Esophagus muscularis mucosa (tissue), 4 donors: ENCODE data around the gene DYNLL1. TPM values are rescaled to one million over a fixed set of nuclear protein-coding genes. Genes with fewer than 3 reads are reported as not detected.

ENCODE experiments used
- DNase-seq: peaks from one replicate; pipeline ENCODE4 v3.0.0-alpha.2; 2017; ENCODE audit errors: extremely low spot score
- H3K27ac ChIP-seq, 4 donors: fragments of 200-600 bp; sonication (generic); replicated peaks in 1 of 4; 1 replicate in 3 of 4; 2 replicates in 1 of 4; pipeline ENCODE4 v1.5.1; 2016 to 2019; ENCODE audit warnings: mild to moderate bottlenecking in 1 of 4
- H3K27me3 ChIP-seq, 4 donors: fragments of 200-600 bp; sonication (generic); one replicate each; pipeline versions ENCODE4 v1.5.1 to v1.6.0; 2016 to 2019
- H3K36me3 ChIP-seq, 4 donors: fragments of 200-600 bp; sonication (generic); one replicate each; pipeline ENCODE4 v1.5.1; 2016 to 2019
- H3K4me1 ChIP-seq, 4 donors: fragments of 200-600 bp; sonication (generic); one replicate each; pipeline ENCODE4 v1.5.1; 2016 to 2019
- H3K4me3 ChIP-seq, 4 donors: fragments of 200-600 bp; sonication (generic); 1 replicate in 2 of 4; 2 replicates in 2 of 4; pipeline ENCODE4 v1.5.1; 2016 to 2019; ENCODE audit warnings: mild to moderate bottlenecking in 4 of 4, moderate library complexity in 1 of 4
- H3K9me3 ChIP-seq, 4 donors: fragments of 200-600 bp; sonication (generic); 1 replicate in 3 of 4; 2 replicates in 1 of 4; pipeline ENCODE4 v1.5.1; 2016 to 2019
- CTCF ChIP-seq, 3 experiments: fragments of 200-600 bp in 2 of 3; fragments of 450-650 bp in 1 of 3; sonication (generic) in 2 of 3; IDR thresholded peaks; one replicate each; pipeline ENCODE4 v1.5.1; 2017 to 2019; ENCODE audit warnings: antibody characterized with exemption in 3 of 3, mild to moderate bottlenecking in 2 of 3, moderate library complexity in 1 of 3
- EP300 ChIP-seq: sonication (generic); formaldehyde crosslinking; IDR thresholded peaks from one replicate; pipeline ENCODE4 v1.6.1; 2017; ENCODE audit warnings: antibody characterized with exemption
- POLR2A ChIP-seq: fragments of 450-650 bp; IDR thresholded peaks from one replicate; pipeline ENCODE4 v1.6.1; 2017; ENCODE audit warnings: antibody characterized with exemption, moderate library complexity, mild to moderate bottlenecking, low read depth
- POLR2AphosphoS5 ChIP-seq, 2 donors: sonication (generic); formaldehyde crosslinking; IDR thresholded peaks; one replicate each; pipeline ENCODE4 v1.6.1; 2017; ENCODE audit warnings: antibody characterized with exemption in 2 of 2
- WGBS: methylation state at CpG from one replicate; pipeline ENCODE4 v1.1.5; 2018; 5-methylcytosine and 5-hydroxymethylcytosine counted together
- intact Hi-C: fragments of 100-400 bp; cut with DNase I; formaldehyde crosslinking; loops from one replicate; pipeline ENCODE4 v1.15.1; 2023
- total RNA-seq, 4 donors: library from RNA; depleted of rRNA; stranded (reverse); fragments of >200 nt; gene quantifications; one replicate each; pipeline versions ENCODE4 v1.1.0 to v1.2.1, GENCODE V29; 2016

The DYNLL1 gene
- total RNA-seq, 4 donors from 2014 or later, result 229 to 289 (median 269) TPM

DNA sequence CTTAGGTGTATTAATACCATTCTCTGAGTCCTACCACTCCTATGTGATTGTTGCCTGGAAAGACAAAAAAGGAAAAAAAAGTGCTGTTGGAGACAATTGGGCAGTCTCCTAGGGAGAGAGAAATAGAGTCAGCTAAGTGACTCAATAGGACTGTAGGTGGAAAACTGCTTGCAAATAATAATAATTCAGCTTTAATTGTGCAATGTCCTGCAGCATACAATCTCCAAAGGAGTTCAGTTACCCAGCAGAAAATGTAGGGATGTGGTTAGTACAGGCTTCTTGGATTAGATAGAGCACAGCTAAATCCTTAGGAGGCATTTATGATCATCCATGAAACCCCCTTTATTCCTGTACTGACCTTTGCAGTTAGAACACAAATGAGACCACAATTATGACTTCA lies 23.4 kb upstream of the DYNLL1 start:
- Histone ChIP-seq H3K4me3 (no peak overlapping the region), H3K36me3 (peaks cover 0 to 3% (median under 1%) of the 10 kb centered on the region in 4 donors), H3K4me1 (peaks cover 12 to 31% (median 26%) of the 10 kb centered on the region in 4 donors), H3K9me3 (no peaks in the 10 kb centered on the region), H3K27ac (no peak overlapping the region), H3K27me3 (no peaks in the 10 kb centered on the region)
- intact Hi-C loops, result no loop called here
- TF ChIP-seq EP300, result no peak
- TF ChIP-seq POLR2A, result no peak
- TF ChIP-seq POLR2AphosphoS5 (IDR thresholded peaks at IDR 0.05), result no peak
- no peak for TF ChIP-seq CTCF (IDR thresholded peaks at IDR 0.05)
- no peak for DNase-seq

DNA sequence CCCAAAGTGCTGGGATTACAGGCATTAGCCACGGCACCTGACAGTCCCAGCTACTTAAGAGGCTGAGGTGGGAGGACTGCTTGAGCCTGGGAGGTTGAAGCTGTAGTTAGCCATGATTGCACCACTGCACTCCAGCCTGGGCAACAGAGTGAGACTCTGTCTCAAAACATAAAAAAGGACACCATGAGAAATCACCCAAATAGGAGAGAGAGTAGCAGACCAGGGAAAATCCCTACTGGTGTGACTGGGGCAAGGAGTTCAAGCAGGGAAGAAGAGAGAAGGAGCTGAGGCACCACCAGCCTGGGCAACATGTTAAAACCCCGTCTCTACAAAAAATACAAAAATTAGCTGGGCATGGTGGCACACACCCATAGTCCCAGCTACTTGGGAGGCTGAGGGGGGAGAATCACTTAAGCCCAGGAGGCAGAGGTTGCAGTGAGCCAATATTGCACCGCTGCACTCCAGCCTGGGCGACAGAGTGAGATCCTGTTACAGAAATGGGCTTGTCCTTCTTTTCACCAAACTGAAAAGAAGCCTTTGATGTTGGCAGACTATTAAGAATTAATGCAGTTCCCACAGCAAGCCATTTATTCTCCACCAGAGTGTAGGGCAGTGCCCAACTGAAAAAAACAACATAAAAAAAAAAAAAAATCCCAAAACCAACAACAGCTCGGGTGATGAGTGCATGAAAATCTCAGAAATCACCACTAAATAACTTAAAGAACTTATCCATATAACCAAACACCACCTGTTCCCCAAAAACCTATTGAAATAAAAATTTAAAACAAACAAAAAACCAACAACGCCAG lies 21.9 kb upstream of the DYNLL1 start:
- no peak for TF ChIP-seq EP300
- no peak for TF ChIP-seq POLR2AphosphoS5 (IDR thresholded peaks at IDR 0.05)
- TF ChIP-seq CTCF (IDR thresholded peaks at IDR 0.05), result no peak
- Histone ChIP-seq H3K27ac (no peak overlapping the region), H3K4me3 (no peak overlapping the region), H3K36me3 (peaks cover 0 to 3% (median 0%) of the 10 kb centered on the region in 4 donors), H3K27me3 (no peaks in the 10 kb centered on the region), H3K4me1 (peaks cover 7 to 19% (median 16%) of the 10 kb centered on the region in 4 donors), H3K9me3 (no peaks in the 10 kb centered on the region)
- no peak for DNase-seq
- WGBS, result 88% methylated on average over 6 of the region's 6 CpGs
- intact Hi-C loops, result no loop called here

DNA sequence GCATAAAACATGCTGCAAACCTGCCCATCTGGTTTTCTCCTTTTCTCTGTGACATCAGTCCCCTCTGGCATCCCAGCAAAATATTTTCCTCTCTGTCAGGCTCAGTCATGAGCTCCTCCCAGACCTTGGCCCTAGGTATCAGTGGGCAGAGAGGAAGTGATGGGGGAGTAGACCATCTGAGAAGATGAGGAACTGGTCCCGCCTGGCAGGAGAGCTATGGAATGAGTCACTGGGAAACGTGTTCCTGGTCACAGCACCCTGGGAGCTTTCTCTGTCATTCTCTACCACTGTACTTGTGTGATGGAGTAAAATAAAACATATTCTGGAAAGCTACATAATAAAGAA lies 21.3 kb upstream of the DYNLL1 start:
- DNase-seq, result no peak
- 23% methylated on average over 2 of the region's 2 CpGs for WGBS
- Histone ChIP-seq H3K4me3 (no peak overlapping the region), H3K4me1 (peaks cover 7 to 19% (median 16%) of the 10 kb centered on the region in 4 donors), H3K9me3 (no peaks in the 10 kb centered on the region), H3K36me3 (peaks cover 0 to 3% (median 0%) of the 10 kb centered on the region in 4 donors), H3K27ac (no peak overlapping the region), H3K27me3 (no peaks in the 10 kb centered on the region)
- TF ChIP-seq EP300 (no peak), POLR2AphosphoS5 (IDR thresholded peaks at IDR 0.05) (no peak), POLR2A (no peak), CTCF (IDR thresholded peaks at IDR 0.05) (no peak)
- intact Hi-C loops, result no loop called here

GRCh38 chr12:120475643-120476042 lies 20.3 kb upstream of the DYNLL1 start:
- Histone ChIP-seq H3K9me3 (no peaks in the 10 kb centered on the region), H3K36me3 (peaks cover 0 to 3% (median 0%) of the 10 kb centered on the region in 4 donors), H3K4me3 (no peak overlapping the region), H3K4me1 (peaks cover 1 to 10% (median 7%) of the 10 kb centered on the region in 4 donors), H3K27ac (no peak overlapping the region), H3K27me3 (no peaks in the 10 kb centered on the region)
- no peak for TF ChIP-seq POLR2A
- TF ChIP-seq POLR2AphosphoS5 (IDR thresholded peaks at IDR 0.05), result no peak
- TF ChIP-seq CTCF (IDR thresholded peaks at IDR 0.05), result no peak
- no peak for TF ChIP-seq EP300
- WGBS, result 100% methylated on average over 1 of the region's 1 CpG
- intact Hi-C loops, result no loop called here
- DNase-seq, result no peak
